Measurements from ENCODE around the gene CCL25. TPM values are rescaled to one million over a fixed set of nuclear protein-coding genes. Genes with fewer than 3 reads are reported as not detected.

CCL25 gene
- polyA plus RNA-seq, 1 experiment: not detected

DNA sequence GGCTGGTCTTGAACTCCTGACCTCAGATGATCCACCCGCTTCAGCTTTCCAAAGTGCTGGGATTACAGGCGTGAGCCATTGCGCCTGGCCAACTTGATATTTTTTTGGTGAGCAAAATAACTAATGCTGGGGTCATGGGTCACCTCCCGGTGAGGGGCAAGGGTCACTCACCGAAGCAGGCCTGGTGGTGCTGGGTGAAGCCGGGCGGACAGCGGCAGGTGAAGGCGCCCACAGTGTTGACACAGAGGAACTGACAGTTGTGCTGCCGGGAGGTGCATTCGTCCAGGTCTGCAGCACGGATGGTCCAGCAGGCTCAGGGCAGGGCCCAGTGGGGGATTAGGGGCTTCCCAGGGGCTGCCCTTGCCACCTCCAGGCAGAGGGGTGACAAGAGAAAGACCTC, 28.3 kb downstream of the CCL25 start:
- Histone ChIP-seq H3K4me3 (ENCODE audit: low read depth, low read length) (no peak overlapping the region), H3K9me3 (ENCODE audit: control insufficient read depth, insufficient read depth, low read length) (peaks cover 7% of the 10 kb centered on the region; the same call in 1 of the 2 replicates), H3K27me3 (ENCODE audit: control insufficient read depth, insufficient read depth, low read length) (no peaks in the 10 kb centered on the region), H3K27ac (ENCODE audit: low read depth, low read length) (no peak overlapping the region)
- TF ChIP-seq, protein P1, sequence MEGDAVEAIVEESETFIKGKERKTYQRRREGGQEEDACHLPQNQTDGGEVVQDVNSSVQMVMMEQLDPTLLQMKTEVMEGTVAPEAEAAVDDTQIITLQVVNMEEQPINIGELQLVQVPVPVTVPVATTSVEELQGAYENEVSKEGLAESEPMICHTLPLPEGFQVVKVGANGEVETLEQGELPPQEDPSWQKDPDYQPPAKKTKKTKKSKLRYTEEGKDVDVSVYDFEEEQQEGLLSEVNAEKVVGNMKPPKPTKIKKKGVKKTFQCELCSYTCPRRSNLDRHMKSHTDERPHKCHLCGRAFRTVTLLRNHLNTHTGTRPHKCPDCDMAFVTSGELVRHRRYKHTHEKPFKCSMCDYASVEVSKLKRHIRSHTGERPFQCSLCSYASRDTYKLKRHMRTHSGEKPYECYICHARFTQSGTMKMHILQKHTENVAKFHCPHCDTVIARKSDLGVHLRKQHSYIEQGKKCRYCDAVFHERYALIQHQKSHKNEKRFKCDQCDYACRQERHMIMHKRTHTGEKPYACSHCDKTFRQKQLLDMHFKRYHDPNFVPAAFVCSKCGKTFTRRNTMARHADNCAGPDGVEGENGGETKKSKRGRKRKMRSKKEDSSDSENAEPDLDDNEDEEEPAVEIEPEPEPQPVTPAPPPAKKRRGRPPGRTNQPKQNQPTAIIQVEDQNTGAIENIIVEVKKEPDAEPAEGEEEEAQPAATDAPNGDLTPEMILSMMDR (IDR thresholded peaks at IDR 0.05; ENCODE audit: low read depth, low read length): no peak
- CTCF ChIA-PET: no interaction called here
- DNase-seq (ENCODE audit: low read depth, low spot score): no peak
- POLR2A ChIA-PET: no interaction called here

DNA sequence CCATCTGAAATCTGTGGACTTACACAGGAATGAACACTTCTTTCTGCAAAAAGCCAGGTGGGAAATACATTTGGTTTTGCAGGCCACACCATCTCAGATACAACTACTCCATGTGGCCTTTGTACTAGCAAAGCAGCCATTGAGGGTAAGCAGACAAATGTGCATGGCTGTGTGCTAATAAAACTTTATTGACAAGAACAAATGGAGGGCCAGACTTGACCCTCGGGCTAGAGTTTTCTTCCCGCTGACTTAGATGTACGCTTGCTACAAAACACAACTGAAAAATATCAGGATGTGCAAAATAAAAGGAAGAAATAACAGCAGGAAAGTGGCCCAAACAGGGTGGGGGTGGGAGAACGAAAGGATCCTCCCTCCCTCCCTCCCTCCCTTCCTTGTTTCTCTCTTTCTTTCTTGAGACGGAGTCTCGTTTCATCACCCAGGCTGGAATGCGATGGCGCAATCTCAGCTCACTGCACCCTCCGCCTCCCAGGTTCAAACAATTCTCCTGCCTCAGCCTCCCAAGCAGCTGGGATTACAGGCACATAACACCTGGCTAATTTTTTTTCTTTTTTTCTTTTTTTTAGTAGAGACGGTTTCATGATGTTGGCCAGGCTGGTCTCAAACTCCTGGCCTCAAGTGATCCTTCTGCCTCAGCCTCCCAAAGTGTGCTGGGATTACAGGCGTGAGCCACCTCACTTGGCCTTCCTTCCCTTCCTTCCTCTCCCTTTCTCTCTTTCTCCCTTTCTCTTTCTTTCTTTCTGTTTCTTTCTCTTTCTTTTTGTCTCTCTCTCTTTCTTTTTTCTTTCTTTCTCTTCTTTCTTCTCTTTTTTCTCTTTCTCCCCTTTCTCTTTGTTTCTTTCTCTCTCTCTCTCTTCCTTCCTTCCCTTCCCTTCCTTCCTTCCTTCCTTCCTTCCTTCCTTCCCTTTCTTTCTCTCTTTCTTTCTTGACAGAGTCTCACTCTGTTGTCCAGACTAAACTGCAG, 29.3 kb downstream of the CCL25 start:
- TF ChIP-seq, protein P1 (IDR thresholded peaks at IDR 0.05; ENCODE audit: low read depth, low read length): no peak
- Histone ChIP-seq H3K27me3 (ENCODE audit: control insufficient read depth, insufficient read depth, low read length) (no peaks in the 10 kb centered on the region), H3K27ac (ENCODE audit: low read depth, low read length) (no peak overlapping the region), H3K4me3 (ENCODE audit: low read depth, low read length) (no peak overlapping the region), H3K9me3 (ENCODE audit: control insufficient read depth, insufficient read depth, low read length) (peaks cover 14% of the 10 kb centered on the region; the same call in 1 of the 2 replicates)
- ChIA-PET CTCF (no interaction called here), POLR2A (no interaction called here)
- no peak for DNase-seq (ENCODE audit: low read depth, low spot score)

- no peak overlapping the region for H3K27ac ChIP-seq (ENCODE audit: low read depth, low read length)
- ChIA-PET POLR2A (no interaction called here), CTCF (no interaction called here)
- peaks cover 25% of the 10 kb centered on the region for H3K9me3 ChIP-seq (ENCODE audit: control insufficient read depth, insufficient read depth, low read length)
- H3K27me3 ChIP-seq (ENCODE audit: control insufficient read depth, insufficient read depth, low read length): no peaks in the 10 kb centered on the region
- no peak overlapping the region for H3K4me3 ChIP-seq (ENCODE audit: low read depth, low read length)
- no peak for DNase-seq (ENCODE audit: low read depth, low spot score)
- TF ChIP-seq, protein P1 (IDR thresholded peaks at IDR 0.05; ENCODE audit: low read depth, low read length): no peak
Observed at GRCh38 chr19:8083141-8083540, 30.6 kb downstream of the CCL25 start.

- no peak overlapping the region for H3K27ac ChIP-seq (ENCODE audit: low read depth, low read length)
- DNase-seq (ENCODE audit: low read depth, low spot score): no peak
- ChIA-PET POLR2A (no interaction called here), CTCF (no interaction called here)
- no peaks in the 10 kb centered on the region for H3K27me3 ChIP-seq (ENCODE audit: control insufficient read depth, insufficient read depth, low read length)
- TF ChIP-seq, protein P1 (IDR thresholded peaks at IDR 0.05; ENCODE audit: low read depth, low read length): no peak
- H3K9me3 ChIP-seq (ENCODE audit: control insufficient read depth, insufficient read depth, low read length): peaks cover 26% of the 10 kb centered on the region
- no peak overlapping the region for H3K4me3 ChIP-seq (ENCODE audit: low read depth, low read length)
Observed at GRCh38 chr19:8084152-8084551, 31.6 kb downstream of the CCL25 start.

Data from AG04450 (cell line).